Mucosa of descending colon (tissue), 3 donors: ENCODE results near the gene RAB17. TPM values are rescaled to one million over a fixed set of nuclear protein-coding genes. Genes with fewer than 3 reads are reported as not detected.

Experiments
- ATAC-seq: fragments of 200-7000 bp; cut with Tn5 transposase; one replicate; pipeline ENCODE4 v1.9.1; 2020; ENCODE audit warnings: mild to moderate bottlenecking, moderate library complexity
- DNase-seq, 3 donors: peaks; one replicate each; pipeline ENCODE4 v3.0.0-alpha.2; 2020
- H3K36me3 ChIP-seq: fragments of 200-600 bp; one replicate; pipeline ENCODE4 v1.8.0; 2021; ENCODE audit warnings: low read depth, mild to moderate bottlenecking
- H3K4me1 ChIP-seq: fragments of 200-600 bp; one replicate; pipeline ENCODE4 v1.8.0; 2021; ENCODE audit warnings: low read depth, mild to moderate bottlenecking
- H3K4me3 ChIP-seq: fragments of 200-600 bp; one replicate; pipeline ENCODE4 v1.8.0; 2021; ENCODE audit warnings: mild to moderate bottlenecking
- H3K9me3 ChIP-seq: fragments of 200-600 bp; one replicate; pipeline ENCODE4 v1.8.0; 2021; ENCODE audit warnings: mild to moderate bottlenecking
- CTCF ChIP-seq: fragments of 200-600 bp; IDR thresholded peaks from one replicate; pipeline ENCODE4 v1.8.0; 2022; ENCODE audit warnings: antibody characterized with exemption, mild to moderate bottlenecking
- intact Hi-C, 2 donors: fragments of 100-400 bp; cut with DNase I in 1 of 2; cut with micrococcal nuclease in 1 of 2; formaldehyde crosslinking; loops; one replicate each; pipeline versions ENCODE4 v1.11.0 to v1.11.1; 2022; cut with DNase I, micrococcal nuclease
- total RNA-seq, 3 donors: library from RNA; stranded (reverse); fragmentation: NEBNext Ultra II Directional in 2 of 3; extraction: Animal tissue kit (Norgen Biotek cat#: 25700) in 2 of 3; gene quantifications; one replicate each; pipeline versions ENCODE4 v1.2.1 to v1.2.4, GENCODE V29; 2021 to 2023
- donor health status: DM: no; HTN: no; CAD: no; lungs with moderate emphysema.
- donor health status: DM: no; HTN: no; CAD: no.
- donor health status: DM: no; HTN: yes; CAD: no.

Gene RAB17
- total RNA-seq, 3 donors from 2014 or later = 25.8 to 95.2 (median 62.8) TPM

DNA sequence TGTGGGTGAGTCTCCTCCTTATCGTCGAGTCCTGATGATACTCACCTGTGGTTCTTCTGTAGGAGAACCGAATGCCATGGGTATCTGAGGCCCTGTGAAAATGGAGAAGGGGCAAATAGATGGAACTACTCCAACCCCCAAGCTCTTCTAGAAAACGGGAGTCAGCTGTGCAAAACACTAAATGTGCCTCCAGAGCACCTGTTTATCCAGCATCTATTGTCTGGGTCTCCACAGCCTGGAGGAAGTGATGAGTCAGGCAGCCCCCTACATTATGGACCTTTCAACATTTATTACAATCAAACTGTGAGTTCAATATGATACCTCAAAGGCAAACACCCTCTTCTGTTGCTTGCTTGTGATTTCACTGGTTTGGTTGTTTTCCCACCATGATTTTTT, 27.1 kb upstream of the RAB17 start:
- intact Hi-C loops = no loop called here
- ATAC-seq = no peak
- Histone ChIP-seq H3K4me3 (no peak overlapping the region), H3K36me3 (no peaks in the 10 kb centered on the region), H3K4me1 (peaks cover 4% of the 10 kb centered on the region), H3K9me3 (no peaks in the 10 kb centered on the region)
- no peak for DNase-seq
- no peak for TF ChIP-seq CTCF

GRCh38 chr2:237616734-237617586, 26.4 kb upstream of the RAB17 start:
- H3K36me3 ChIP-seq = no peaks in the 10 kb centered on the region
- no peak overlapping the region for H3K4me3 ChIP-seq
- intact Hi-C loops = no loop called here
- peaks cover 4% of the 10 kb centered on the region for H3K4me1 ChIP-seq
- H3K9me3 ChIP-seq = no peaks in the 10 kb centered on the region
- DNase-seq (no peak), ATAC-seq (peak; percentile 46)
- TF ChIP-seq CTCF = no peak

GRCh38 chr2:237616373-237616733, 25.8 kb upstream of the RAB17 start:
- intact Hi-C loops = no loop called here
- Histone ChIP-seq H3K36me3 (no peaks in the 10 kb centered on the region), H3K4me1 (peaks cover 4% of the 10 kb centered on the region), H3K9me3 (no peaks in the 10 kb centered on the region), H3K4me3 (no peak overlapping the region)
- ATAC-seq (no peak), DNase-seq (no peak)
- TF ChIP-seq CTCF = no peak

DNA sequence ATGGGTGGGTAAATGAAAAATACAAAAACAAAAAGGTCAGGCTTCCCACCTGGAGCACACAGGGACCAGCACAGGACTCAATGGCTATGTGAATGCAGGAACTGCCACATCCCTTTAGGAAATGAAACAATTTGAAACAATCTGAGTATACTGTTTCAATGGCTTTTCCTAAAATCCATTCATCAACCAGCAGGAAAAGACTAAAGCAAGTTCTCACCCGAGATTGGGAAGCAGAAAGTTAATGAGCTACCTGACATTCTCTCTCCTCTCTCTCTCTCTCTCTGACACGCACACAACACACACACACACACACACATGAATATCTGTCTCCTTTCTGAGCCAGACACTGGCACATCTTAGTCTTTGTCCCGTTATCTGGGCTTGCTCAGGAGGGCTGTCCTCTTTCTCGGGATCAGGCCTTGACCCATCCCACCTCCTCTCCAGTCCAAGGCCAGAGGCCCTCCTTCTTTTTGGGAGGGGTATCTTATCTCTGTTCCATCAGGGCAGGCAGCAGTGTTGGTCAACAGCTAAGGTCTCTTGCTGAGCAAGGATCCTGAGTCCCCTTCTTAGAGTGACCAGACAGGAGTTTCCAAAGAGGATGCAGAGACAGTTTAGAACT, 25.2 kb upstream of the RAB17 start:
- no peaks in the 10 kb centered on the region for H3K36me3 ChIP-seq
- H3K4me3 ChIP-seq = no peak overlapping the region
- H3K4me1 ChIP-seq = peaks cover 4% of the 10 kb centered on the region
- TF ChIP-seq CTCF = no peak
- intact Hi-C loops = no loop called here
- no peak for ATAC-seq
- H3K9me3 ChIP-seq = no peaks in the 10 kb centered on the region
- DNase-seq = no peak

- no peak for TF ChIP-seq CTCF
- H3K4me3 ChIP-seq = no peak overlapping the region
- no peaks in the 10 kb centered on the region for H3K36me3 ChIP-seq
- intact Hi-C loops = no loop called here
- DNase-seq (no peak), ATAC-seq (no peak)
- H3K9me3 ChIP-seq = no peaks in the 10 kb centered on the region
- peaks cover 4% of the 10 kb centered on the region for H3K4me1 ChIP-seq
Observed at GRCh38 chr2:237614151-237614720, 23.7 kb upstream of the RAB17 start.
